ENCODE data around the gene EXPH5.

The EXPH5 gene

DNA sequence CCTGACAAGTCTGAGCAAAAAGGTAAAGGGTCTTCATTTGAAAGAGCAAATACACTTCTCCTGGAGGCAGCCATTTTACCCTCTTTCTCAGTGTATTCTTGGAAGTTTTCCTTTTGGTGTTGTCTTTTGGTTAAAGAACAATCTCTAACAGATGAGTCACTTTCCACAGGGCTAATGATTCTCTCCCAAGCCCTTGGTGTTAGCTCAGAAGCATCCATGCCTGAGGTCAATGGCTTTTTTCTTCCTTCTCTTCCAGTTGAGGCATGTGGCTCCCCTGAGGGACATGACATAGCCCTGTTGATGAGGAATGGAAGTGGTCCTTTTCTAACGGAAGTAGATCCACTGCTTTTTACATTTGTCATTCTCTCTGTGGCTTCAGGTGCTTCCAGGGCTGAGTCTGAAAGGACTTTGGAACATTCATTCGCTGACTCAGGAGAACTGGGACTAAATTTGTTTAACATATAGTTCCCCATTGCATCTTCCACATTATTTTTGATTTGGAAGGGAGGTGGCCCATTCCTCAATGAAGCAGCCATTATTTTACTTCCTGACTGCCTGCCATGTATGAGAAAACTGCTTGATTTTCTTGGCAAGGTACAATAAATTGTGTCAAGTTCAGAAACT is 81.6 kb downstream of the EXPH5 start:
- no peak for DNase-seq

- no peak for DNase-seq
Measured at GRCh38 chr11:108508653-108509593, 84.6 kb downstream of the EXPH5 start.

- no peak for DNase-seq
Measured at GRCh38 chr11:108501396-108501795, 92.2 kb downstream of the EXPH5 start.

DNA sequence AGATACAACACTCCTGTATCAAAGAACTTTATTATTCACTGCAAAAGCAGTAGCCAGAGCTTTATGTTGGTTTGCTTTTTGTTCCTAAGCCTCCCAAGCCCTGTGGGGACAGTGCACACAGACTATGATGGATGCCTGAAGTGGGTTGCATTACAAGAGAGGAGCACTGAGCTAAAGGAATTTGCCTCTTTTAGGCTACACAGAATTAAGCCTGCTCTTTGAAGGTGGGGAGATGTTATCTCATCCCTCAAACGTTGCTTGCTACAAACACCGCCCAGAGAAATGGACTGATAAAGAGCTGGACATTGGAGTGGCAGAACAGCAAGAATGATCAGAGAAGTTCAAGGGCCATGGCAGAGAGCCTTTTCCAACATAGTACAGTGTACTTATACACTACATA is 92.8 kb downstream of the EXPH5 start:
- DNase-seq, result no peak

DNA sequence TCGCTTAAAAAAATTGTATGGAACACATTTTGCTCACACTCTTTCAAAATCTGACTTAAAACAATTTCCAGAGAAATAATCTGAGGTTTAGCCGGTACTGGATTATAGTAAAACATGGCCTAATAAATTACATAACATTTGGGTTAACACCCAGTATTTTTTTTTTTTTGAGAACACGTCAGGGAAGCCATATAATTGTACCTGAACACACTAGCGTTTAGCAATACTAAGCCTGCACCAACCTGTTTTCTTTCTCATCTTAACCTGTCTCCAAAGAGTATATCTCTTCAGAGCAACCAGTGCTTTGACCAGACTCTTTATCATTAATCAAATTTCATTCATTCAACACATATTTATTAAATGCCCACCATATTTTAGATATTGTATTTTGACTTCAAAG is 93.4 kb downstream of the EXPH5 start:
- no peak for DNase-seq

- no peak for DNase-seq
Measured at GRCh38 chr11:108498816-108499408, 94.7 kb downstream of the EXPH5 start.

DNA sequence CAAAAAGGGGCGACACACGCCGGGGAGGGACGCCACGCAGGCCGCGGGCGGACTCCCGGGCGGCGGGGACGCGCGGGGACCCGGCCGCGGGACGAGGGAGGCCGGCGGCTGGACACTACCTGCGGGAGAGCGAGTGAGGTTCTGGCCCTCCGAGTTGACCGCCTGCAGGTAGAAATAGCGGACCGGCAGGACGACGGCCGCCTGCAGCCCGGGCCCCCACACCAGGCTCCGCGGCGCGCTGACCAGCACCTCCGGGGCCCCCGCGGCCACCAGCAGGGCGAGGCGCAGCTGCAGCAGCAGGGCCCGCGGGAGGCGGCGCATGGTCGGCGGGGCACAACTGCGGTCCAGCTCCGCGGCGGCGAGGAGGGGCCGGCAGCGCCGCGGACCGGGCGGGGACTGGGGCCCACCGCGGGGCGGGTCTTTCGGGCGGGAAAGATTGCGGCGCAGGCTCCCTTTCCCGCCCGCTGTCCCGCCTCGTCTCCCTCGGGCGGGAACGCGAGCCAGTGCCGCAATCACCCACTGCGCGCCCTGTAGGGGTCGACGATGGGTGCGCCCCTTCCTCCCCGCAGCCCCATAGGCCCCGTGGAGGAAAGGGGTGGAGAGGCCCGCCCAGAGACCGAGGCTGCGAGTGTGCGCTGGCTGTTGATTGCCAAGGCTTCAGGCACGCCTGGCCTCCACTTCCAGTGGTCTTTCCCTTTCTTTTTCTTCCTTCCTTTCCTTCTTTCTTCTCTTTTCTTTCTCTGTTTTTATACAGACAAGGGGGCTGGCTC is 95.3 kb downstream of the EXPH5 start, which contains the start of gene POGLUT3:
Gene POGLUT3, minus strand, starts transcription at position 339 of the 770 bp plus-strand sequence. Its CDS starts 18 bp downstream, at position 321.
- DNase-seq, result no peak

DNA sequence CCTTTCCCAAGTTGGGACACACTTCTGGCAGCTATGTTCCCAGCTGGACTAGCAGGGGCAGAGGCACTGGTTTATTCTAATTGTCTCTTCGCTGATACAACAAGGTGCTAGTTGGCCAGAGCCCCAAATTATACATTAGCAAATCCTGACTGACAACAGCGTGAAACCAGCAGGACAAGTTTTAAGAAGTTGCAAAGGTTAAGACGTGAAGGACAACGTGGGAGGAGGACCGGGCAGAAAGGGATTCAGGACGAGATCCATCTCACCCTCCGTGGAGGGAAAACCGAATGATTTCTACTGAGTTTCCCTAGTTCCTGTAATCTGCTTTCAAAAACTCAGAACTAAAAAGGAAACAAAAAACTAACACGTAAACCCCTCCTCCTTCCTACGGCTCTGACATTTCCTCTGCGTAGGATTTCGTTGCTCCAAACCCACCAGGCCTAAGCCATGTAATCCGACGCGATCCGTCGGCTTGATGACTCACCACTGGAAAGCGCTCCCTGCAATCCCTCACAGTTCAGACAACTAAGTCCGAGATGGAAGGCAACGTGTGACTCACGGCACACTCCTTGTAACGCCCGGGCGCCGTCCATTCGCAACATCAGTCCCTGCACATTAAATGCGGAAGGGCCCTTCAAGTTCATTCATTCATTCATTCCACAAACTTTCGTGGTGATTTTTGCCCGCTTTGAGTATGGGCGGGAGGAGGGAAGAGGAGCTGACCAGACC is 96.1 kb downstream of the EXPH5 start:
- DNase-seq, result peak; percentile 43

GRCh38 chr11:108496643-108497256 is 96.8 kb downstream of the EXPH5 start:
- DNase-seq, result no peak

DNA sequence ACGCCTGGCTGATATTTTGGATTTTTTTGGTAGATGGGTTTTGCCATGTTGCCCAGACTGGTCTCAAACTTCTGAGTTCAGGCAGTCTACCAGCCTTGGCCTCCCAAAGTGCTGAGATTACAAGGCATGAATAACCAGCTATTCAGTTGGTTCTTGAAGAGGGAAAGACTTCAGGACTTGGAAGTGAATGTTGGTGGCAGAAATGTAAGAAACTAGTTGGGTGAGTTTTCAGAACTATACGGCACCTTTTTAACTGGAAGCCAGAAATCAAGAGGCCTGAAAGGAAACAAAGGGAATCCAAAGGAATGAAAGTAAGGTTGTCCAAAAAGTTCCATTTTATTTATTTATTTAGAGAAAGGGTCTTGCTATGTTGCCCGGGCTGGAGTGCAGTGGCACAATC is 98.2 kb downstream of the EXPH5 start:
- no peak for DNase-seq

- no peak for DNase-seq
Measured at GRCh38 chr11:108494182-108494581, 99.4 kb downstream of the EXPH5 start.

GRCh38 chr11:108491936-108492335 is 101.6 kb downstream of the EXPH5 start:
- DNase-seq, result no peak

DNA sequence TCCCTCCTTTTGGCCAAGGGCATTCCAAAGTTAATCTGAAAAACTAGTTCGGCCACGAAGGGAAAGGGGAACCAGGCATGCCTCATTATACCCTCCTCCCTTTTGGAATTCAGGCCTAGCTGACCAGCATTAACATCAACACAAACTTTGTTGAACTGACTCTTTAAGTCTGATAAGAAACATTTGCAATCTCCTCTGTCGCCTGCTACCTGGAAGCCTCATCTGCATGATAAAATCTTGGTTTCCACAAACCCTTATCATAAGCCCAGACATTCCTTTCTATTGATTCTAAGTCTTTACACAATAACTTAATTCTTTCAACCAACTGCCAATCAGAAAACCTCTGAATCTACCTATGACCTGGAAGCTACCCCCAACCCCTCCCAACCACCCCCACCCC is 106.7 kb downstream of the EXPH5 start:
- no peak for DNase-seq

GRCh38 chr11:108486331-108486730 is 107.2 kb downstream of the EXPH5 start:
- no peak for DNase-seq

DNA sequence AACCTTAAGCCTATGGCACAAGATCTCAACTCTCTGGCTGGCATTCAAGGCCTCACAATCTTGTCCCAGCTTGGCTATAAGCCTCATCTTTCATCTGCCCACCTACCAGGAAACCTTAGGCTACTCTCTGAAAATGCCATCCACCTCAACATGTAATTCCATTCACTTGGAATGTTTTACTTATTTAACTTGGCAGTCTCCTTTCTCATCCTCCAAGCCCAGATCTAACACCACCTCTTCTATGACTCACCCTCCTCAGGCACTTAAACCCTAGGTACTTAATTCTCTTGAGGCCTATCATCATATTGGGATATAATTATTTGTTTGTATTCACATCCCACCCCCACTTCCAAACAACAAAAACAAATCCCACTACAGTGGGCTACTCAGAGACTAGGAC is 110.4 kb downstream of the EXPH5 start:
- no peak for DNase-seq

- DNase-seq, result no peak
Measured at GRCh38 chr11:108474664-108475463, 118.7 kb downstream of the EXPH5 start.

DNA sequence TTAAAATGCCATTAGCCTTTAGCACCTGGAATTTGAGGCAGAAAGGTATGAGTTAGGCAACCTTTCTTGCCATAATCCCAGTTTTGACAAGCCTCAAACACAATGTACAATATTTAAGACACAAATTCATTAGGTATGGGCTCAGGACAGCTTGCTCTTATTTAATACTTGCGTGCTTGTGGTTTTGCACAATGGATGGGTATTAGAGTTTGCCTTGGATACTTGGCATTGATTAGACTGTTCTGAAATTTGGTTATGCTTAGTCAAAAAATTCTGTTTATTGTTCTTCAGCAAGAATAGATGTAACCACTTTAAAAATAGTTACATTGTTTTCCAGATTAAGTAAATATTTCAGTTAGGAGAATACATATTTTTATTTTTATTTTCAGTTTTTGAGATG is 120.9 kb downstream of the EXPH5 start:
- DNase-seq, result no peak

DNA sequence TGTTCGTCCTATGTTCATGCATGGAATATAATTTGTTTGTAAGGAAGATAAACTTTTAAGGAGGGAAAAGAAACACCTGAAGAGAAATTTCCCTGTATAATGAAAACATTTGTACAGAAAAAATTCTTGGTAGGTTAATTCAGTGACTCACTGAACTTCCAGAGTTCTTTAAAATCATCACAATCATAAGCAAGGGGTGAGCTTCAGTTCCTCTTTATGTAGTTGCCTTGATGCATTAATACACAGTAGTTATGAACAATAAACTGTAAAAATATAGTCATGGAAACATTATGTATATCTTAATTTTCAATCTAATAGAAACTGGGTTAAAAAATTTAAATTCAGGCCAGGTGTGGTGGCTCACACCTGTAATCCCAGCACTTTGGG is 125.1 kb downstream of the EXPH5 start:
- DNase-seq, result no peak

DNA sequence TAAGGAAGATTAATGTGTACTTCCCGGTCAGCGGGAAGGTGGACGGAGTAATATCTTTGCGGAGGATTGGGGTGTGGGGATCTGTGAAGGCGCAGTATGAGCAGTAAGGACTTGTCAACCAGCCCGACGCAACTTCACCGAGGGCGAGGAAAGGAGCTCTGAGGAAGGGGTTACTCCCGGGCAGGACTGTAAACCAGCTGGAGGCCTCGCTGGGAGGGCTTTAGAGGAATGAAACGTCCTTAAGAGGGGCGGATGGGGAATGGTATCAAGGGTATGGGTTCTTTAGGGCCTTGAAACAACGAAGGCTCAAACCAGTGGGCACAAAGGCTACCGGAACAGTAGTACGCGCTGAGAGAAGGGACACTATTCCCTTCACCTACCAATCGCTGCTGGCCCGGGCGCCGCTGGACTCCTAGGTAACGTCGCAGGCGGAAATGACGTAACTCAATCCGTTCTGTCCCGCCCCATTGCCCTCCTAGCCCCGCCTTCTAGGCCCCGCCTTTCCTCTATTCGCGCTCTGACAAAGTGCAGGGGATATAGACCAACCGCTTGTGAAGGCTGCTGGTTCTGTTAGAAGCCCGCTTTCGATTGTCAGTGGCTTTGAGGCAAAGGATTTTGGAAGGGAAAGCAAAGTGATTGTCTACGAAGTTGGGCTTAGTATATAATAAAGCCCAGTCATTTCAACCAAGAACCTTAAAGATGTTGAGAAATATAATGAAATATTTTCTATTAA is 126.3 kb downstream of the EXPH5 start, which contains the start of gene C11orf65:
Gene C11orf65, minus strand, starts transcription at position 439 of the 733 bp plus-strand sequence. CDS start 5,970 bp downstream, outside the sequence.
- DNase-seq, result peak; percentile 79

GRCh38 chr11:108466405-108466804 is 127.2 kb downstream of the EXPH5 start:
- no peak for DNase-seq

Measured in T1000 (cell line).